ENCODE results near the gene CLEC2L.
"Not testable (repeated sequence)": the region's sequence is repeated elsewhere in the genome, so short reads cannot be mapped to it uniquely, and the experiment has no call there.

Gene CLEC2L

DNA sequence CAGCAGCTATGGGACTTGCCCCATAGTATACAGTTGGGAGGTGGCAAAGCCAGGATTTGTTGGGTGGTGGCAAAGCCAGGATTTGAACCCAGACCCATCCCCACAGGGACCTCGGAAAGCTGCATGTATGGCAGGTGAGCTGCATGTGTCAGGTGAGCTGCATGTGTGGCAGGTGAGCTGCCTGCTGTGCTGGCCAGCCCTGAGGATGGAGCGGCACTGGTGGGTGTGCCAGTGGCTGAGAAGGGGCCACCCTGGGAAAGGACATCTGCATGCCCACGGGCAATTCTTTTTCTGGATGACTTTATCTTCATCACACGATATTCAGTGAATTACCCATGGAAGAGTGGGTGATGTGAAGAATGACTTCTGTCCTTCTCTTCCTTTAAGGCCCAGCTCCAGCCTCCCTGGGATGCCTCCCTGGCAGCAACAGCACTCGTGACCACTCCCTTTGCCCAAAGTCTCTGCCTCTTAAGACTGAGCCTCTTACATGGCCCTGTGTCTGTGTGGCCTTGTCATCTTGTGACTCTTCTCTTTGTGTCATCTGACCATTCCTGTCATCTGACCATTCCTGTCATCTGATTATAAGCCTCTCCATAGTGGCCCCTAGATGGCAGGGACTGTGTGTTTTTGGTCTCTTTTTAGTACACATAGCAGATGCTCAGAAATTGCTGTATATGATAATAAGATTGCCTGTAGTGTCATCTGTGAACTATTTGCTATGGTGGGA is 25.0 kb downstream of the CLEC2L start:
- DNase-seq (ENCODE audit: low read depth in 2 of 2): no peak
- TF ChIP-seq, protein P1, sequence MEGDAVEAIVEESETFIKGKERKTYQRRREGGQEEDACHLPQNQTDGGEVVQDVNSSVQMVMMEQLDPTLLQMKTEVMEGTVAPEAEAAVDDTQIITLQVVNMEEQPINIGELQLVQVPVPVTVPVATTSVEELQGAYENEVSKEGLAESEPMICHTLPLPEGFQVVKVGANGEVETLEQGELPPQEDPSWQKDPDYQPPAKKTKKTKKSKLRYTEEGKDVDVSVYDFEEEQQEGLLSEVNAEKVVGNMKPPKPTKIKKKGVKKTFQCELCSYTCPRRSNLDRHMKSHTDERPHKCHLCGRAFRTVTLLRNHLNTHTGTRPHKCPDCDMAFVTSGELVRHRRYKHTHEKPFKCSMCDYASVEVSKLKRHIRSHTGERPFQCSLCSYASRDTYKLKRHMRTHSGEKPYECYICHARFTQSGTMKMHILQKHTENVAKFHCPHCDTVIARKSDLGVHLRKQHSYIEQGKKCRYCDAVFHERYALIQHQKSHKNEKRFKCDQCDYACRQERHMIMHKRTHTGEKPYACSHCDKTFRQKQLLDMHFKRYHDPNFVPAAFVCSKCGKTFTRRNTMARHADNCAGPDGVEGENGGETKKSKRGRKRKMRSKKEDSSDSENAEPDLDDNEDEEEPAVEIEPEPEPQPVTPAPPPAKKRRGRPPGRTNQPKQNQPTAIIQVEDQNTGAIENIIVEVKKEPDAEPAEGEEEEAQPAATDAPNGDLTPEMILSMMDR (IDR thresholded peaks at IDR 0.05; ENCODE audit: low read depth, low read length): no peak
- H3K4me3 ChIP-seq (replicated peaks in 1 of 2; ENCODE audit: low read depth in 2 of 2, low read length in 2 of 2): no peak overlapping the region

DNA sequence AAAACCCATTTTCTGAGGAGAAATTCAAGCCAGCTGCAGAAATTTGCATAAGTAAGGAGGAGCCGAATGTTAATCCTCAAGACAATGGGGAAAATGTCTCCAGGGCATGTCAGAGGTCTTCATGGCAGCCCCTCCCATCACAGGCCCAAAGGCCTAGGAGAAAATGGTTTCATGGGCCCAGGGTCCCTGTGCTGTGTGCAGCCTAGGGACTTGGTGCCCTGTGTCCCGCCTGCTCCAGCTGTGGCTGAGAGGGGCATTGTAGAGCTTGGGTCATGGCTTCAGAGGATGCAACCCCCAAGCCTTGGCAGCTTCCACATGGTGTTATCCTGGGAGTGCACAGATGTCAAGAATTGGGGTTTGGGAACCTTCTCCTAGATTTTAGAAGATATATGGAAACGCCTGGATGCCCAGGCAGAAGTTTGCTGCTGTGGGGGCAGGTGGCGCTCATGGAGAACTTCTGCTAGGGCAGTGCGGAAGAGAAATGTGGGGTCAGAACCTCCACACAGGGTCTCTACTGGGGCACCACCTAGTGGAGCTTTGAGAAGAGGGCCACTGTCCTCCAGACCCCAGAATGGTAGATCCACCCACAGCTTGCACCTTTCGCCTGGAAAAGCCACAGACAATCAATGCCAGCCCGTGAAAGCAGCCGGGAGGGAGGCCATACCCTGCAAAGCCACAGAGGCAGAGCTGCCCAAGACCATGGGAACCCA is 30.7 kb downstream of the CLEC2L start:
- DNase-seq (ENCODE audit: low read depth in 2 of 2); H3K4me3 ChIP-seq (replicated peaks in 1 of 2; ENCODE audit: low read depth in 2 of 2, low read length in 2 of 2): not testable (repeated sequence)

DNA sequence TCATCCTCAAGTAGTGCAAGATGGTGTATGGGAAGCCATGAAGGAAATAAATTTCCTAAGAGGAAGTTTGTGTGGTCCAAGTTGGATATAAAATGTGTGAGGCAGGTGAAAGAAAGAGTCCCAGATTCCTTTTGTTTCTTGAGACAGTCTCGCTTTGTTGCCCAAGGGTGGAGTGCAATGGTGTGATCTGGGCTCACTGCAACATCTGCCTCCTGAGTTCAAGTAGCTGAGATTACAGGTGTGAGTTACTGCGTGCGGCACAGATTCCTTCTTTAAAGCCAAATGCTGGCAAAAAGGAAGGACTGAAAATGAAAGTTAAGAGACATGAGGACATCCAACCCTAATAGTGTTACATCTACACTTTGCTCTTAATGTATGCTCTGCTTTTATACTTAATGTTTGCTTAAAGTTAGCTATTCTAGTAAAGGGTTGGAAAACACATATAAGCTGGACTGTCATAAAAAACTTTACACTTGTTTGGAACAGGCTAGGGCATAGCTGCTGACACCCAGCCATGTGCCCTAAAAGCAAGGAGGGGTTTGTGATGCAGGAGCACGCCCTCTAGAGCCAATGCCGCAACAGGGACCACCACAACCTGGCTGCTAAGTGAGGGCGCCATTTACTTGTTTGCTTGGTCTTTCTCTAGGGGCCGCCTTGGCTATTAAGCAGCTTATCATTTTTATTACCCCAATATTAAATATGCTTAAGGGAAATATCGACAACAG is 34.5 kb downstream of the CLEC2L start:
- TF ChIP-seq, protein P1 (IDR thresholded peaks at IDR 0.05; ENCODE audit: low read depth, low read length): no peak
- DNase-seq (ENCODE audit: low read depth in 2 of 2): no peak
- no peak overlapping the region for H3K4me3 ChIP-seq (replicated peaks in 1 of 2; ENCODE audit: low read depth in 2 of 2, low read length in 2 of 2)

DNA sequence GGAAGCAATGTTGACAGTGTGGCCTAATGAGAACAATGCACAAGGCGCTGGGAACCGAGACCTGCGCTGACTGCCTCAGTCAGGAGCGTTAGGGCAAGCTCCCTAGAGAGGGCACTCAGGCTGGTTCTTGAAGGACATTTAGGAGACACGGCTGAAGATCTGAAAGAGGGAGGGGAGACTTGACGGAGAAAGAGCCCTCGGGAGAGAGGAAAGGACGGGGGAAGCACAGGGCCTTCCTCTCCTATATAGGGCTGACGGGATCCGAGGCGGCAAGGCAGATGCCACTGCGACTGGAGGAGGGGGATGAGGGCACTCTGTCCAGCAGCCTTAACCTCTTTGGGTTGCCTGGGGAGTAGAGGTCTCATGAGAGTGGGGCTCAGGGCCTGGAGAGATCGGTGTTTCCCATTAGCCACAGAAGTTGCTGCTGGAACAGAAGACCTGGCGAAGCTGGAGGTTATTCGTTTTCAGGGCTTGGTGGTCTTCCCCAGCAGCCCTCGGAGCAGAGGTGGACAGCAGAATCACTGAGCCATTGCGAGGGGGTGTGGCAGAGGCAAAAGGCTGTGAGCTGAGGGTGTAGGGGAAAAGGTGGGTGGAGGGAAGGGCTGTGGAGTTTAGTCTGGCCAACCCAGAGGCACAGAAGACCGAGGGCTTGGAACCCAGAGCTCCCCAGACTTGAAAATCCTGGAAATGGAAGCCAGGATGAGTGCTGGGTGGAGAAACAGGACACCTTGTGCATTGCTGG is 36.0 kb downstream of the CLEC2L start:
- TF ChIP-seq, protein P1 (IDR thresholded peaks at IDR 0.05; ENCODE audit: low read depth, low read length): no peak
- DNase-seq (ENCODE audit: low read depth in 2 of 2): no peak
- no peak overlapping the region for H3K4me3 ChIP-seq (replicated peaks in 1 of 2; ENCODE audit: low read depth in 2 of 2, low read length in 2 of 2)

DNA sequence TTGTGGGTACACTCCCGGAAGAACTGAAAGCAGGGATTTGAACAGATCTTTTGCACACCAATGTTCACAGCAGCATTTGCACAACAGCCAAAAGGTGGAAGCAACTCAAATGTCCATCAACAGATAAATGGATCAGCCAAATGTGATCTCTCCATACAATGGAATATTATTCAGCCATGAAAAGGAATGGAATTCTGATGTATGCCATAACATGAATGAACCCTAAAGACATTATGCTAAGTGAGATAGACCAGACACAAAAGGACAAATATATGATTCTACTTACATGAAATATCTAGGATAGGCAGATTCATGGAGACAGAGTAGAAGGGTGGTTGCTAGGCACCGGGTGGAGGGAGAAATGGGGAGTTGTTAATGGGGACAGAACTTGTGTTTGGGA is 36.7 kb downstream of the CLEC2L start:
- TF ChIP-seq, protein P1 (IDR thresholded peaks at IDR 0.05; ENCODE audit: low read depth, low read length): no peak
- no peak for DNase-seq (ENCODE audit: low read depth in 2 of 2)
- no peak overlapping the region for H3K4me3 ChIP-seq (replicated peaks in 1 of 2; ENCODE audit: low read depth in 2 of 2, low read length in 2 of 2)

DNA sequence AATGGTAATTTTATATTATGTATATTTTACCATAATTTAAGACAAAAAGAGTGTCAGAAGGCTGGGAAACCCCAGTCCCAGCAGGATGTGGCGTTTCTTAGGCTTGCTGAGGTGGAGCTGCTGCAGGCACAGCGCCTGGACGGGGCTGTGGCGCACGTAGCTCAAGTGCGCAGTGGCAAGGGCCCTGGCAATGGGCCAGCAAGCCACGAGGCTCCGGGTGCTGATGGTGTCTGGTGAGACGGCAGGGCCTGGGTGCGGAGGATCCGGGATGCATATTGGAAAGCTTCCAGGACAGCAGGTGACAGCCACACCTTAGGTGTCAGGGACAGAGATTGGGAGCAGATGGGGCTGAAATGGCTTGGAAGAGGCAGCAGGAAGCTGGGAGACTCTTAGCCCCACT is 37.2 kb downstream of the CLEC2L start:
- TF ChIP-seq, protein P1 (IDR thresholded peaks at IDR 0.05; ENCODE audit: low read depth, low read length): no peak
- no peak overlapping the region for H3K4me3 ChIP-seq (replicated peaks in 1 of 2; ENCODE audit: low read depth in 2 of 2, low read length in 2 of 2)
- no peak for DNase-seq (ENCODE audit: low read depth in 2 of 2)
